ENCODE results near the gene UCKL1.
"Not testable (repeated sequence)": the region's sequence is repeated elsewhere in the genome, so short reads cannot be mapped to it uniquely, and the experiment has no call there.

GRCh38 chr20:63976511-63976910, 20.3 kb upstream of the UCKL1 start:
- TF ChIP-seq CTCF, POLR2A (IDR thresholded peaks at IDR 0.05): not testable (repeated sequence)
